GM18867 (cell line): ENCODE measurements around the gene DDX60.

Experiments
- ATAC-seq: cut with Tn5 transposase; IDR thresholded peaks from one replicate; pipeline ENCODE4 v1.9.1; 2021; ENCODE audit warnings: mild to moderate bottlenecking, moderate library complexity; ENCODE audit not compliant: unreplicated experiment

The DDX60 gene

DNA sequence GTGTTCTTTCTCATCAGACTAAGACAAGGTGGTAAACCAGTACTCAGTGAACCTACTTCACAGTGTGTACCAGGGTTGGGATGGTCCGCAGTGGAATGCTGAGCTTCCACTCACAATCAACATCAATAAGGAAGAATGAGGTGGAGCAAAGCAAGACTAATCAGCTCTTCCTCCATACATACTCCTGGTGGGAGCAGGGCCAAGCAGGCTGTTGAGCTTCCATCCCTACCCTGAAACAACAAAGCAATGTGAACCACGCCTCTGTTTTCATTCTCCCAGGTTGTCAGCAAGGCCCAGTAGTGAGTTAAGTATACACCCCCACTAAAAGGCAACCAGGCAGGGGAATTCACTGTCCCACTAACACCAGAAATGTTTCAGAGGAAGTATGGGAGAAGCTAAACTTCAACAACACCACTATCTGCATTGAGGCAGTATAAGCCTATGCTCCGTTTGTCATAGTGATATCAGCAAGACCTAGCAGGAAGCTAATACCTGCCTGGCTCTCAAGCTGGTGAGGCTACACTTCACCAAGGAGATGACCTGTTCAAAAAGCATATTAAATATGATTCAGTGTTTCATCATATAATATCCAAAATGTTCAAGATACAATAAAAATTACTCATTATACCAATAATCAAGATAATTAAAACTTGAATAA, 109.5 kb downstream of the DDX60 start:
- ATAC-seq, result no peak

DNA sequence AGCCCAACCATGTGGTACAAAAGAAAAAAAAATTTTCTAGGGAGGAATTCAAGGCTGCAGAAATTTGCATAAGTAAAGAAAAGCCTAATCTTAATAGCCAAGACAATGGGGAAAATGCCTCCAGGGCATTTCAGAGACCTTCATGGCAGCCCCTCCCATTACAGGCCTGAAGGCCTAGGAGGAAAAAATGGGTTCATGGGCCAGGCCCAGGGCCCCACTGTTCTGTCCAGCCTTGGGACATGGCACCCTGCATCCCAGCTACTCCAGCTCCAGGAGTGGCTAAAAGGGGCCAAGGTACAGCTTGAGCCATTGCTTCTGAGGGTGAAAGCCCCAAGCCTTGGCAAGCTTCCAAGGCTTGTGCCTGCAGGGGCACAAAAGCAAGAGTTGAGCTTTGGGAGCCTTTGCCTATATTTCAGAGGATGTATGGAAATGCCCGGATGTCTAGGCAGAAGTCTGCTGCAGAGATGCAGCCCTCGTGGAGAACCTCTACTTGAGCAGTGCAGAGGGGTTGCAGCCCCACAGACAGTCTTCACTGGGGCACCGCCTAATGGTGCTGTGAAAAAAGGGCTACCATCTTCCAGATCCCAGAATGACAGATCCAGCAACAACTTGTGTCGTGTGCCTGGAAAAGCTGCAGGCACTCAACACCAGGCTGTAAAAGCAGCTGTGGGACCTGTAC, 115.2 kb downstream of the DDX60 start:
- ATAC-seq, result no peak

DNA sequence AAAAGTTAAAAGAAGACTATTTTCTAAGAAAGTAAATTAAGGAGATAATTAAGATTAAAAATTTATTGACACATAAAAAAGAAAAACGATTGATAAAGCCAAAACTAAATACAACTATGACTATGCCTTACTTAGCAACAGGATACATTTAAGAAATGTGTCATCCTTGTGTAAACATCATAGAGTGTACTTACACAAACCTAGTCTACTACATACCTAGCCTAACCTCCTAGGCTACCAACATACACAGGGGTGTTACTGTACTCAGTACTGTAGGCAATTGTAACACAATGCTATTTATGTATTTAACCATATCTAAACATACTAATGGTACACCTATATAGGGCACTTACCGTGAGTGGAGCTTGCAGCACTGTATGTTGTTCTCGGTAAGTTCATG, 117.9 kb downstream of the DDX60 start:
- no peak for ATAC-seq

DNA sequence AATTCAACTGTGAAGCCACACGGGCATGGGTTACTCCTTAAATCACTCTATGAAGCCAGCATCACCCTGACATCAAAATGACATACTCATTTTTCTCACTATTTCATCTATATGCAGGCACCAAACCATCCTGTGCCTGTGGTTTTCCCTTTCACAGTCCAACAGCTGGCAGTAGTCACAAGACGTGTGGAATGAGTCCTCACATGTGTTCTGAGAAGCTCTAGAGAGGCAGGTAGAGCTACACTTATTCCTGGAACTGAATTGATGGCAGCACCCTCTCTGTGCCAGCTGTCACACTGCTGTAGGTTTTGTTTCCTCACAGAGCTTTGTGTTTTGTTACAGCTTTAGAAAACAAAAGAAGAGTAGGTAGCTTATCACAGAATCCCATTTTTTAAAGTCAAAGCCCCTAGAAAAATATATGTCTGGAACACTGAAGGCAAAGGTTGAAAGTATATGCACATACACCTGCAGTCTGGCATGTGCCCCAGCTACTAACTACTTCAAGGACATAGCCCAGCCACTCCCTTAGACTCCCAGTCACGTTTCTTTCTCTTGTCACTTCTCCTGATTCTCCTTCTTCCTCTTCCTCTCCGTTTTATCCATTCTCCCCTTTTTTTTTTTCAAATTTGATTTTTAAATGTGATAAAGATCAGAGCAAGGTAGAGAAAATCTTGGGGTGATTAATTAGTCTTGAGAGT, 119.1 kb downstream of the DDX60 start:
- ATAC-seq, result no peak

DNA sequence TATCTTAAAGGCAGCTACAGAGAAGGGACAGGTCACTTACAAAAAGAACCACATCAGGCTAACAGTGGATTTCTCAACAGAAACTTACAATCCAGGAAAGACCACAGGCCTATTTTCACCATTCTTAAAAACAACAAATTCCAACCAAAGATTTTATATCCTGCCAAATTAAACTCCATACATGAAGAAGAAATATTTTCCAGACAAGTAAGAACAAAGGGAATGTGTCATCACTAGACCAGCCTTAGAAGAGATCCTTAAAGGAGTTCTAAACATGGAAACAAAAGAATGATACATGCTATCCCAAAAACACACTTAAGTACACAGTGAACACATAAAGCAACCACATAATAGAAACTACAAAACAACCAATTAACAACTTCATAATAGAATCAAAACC, 120.6 kb downstream of the DDX60 start:
- no peak for ATAC-seq

DNA sequence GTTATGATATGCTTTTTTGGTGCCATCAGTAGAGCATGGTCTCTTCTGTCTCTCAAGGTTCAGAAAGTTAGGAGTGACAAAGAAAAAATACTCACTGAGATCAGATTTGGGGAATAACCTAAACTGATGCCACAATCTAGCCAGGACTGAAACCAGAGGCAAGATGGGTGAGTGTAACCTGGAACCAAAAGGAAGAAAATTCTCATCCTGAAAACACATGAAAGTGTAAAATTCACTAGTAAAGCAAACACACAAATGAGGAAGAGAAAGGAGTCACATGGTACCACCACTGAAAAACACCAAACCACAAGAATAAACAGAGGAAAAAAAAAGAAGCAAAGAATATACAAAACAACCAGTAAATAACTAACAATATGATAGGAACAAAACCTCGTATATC, 129.8 kb downstream of the DDX60 start:
- ATAC-seq, result peak; percentile 74

DNA sequence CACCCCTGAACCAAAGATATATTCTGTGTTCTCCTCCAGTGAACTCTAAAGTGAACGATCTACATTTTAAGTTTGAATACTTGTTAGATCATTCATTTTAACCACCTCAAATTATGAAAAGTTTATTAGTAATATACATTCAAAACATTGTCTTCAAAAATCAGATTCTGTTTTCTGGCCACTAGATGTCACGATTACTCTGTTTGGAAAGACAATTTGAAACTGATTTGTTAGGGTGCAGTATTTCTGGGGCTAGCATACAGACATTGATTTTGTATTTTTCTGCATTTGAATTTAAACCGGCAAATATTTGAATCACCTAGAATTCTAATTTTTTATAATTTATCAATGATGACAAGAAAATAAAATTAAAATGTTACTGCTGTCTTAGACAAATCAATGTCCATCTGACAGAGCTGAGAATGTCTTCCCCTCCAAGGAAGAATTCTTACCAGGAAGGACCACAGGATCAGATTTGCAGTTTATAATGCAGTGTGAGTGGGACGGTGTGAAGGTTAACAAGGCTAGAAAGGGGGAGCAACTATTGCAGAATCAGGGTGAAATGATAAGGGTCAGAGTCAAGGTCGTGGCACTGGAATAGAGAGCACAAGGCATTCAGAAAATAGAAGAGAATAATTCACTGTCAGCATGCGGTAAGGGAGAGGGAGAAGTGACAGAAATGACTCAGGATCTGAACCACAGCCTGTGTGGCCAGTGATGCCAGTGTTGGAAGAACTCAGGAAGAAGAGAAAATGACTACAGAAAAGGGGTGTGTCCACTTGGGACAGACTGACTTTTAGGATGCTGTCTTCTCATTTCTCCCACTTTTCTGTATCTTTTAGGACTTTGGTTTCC, 134.6 kb downstream of the DDX60 start:
- peak; percentile 52 for ATAC-seq

DNA sequence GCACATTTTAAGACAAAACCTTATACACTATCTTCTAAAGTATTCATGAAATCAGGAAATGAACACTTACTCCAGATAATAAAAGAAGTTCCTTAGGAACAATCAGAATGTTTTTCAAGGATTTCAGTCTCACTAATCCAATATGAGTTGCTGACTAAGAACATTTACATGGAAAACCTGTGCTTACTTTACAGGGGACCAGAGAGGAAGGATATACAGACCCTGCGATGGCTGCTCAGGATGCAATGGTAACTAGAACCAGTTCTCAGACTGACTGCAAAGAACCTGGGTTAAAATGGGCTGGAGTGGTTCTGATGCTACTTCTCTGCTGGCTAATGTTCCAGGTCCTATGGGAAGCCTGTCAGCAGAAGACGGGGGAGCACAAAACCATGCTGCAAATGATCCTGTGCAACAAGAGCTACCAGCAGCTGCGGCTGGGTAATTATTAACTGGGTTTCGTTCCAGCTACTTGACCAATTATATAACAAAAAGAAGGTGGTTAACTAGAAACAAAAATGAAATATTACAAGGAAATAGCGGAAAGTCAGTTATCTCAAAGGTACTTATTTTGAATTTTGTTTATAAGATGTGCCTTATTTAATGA, 140.9 kb downstream of the DDX60 start:
- no peak for ATAC-seq

DNA sequence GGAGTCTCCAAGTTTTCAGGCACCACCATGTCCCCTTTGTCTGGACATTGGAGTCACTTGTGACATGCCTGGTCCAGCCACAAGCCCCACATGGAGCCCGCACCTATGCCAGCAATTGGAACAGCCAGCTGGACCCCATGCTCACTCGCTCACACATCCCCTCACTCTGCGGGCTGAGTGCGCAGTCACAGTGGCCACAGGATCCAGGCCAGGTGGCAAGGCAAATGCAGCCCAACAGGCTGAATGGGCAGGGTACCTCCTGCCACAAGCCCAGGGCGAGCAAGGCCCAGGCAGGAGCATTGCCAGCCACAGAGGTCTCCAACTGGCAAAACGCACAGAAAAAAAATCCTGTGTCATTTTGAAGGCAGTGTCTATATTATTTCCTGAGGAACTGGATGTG, 144.2 kb downstream of the DDX60 start:
- no peak for ATAC-seq

DNA sequence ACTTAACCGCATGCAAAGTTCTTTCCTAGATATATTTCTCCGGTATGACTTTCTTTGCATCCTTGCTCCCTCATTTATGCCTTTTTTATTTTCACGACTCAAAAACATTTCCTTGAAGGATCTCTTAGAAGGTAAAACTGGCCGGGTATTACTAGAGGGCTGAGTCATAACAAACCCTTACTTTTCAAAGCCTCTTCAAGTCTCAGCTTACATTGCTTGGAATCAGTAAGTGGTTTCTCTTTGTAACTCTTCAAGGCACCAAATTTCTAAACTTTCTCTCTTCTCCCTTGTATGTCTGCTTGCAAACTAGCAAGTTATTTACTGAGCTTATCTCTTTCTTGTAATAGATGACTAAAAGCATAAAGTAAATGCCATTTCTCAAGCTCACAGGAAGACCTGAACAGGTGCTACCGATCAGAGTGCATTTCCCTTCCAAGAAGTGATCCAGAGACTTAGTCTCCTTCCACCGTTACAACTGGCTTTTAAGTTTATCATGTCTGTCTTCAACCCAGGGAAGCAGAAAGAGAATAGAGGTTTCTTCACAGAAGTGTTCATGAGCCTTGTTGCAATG, 150.8 kb downstream of the DDX60 start:
- peak; percentile 67 for ATAC-seq
